GM19455 (cell line): ENCODE measurements around the gene RCAN2.

Experiments used
- ATAC-seq: cut with Tn5 transposase; IDR thresholded peaks from one replicate; pipeline ENCODE4 v1.9.1; 2021; ENCODE audit not compliant: unreplicated experiment

The RCAN2 gene

GRCh38 chr6:46491628-46492547 is 639 bp upstream of the RCAN2 start:
- ATAC-seq, result no peak

GRCh38 chr6:46490425-46491200 is 636 bp downstream of the RCAN2 start:
- no peak for ATAC-seq

GRCh38 chr6:46486181-46486580 is 5.1 kb downstream of the RCAN2 start:
- ATAC-seq, result no peak

GRCh38 chr6:46484081-46484820 is 7.0 kb downstream of the RCAN2 start:
- ATAC-seq, result no peak

- ATAC-seq, result no peak
Measured at GRCh38 chr6:46476301-46476700, 14.9 kb downstream of the RCAN2 start.

GRCh38 chr6:46473881-46474280 is 17.4 kb downstream of the RCAN2 start:
- ATAC-seq, result no peak

GRCh38 chr6:46472243-46472642 is 19.0 kb downstream of the RCAN2 start:
- no peak for ATAC-seq

GRCh38 chr6:46469021-46469420 is 22.2 kb downstream of the RCAN2 start:
- ATAC-seq, result no peak

GRCh38 chr6:46468403-46469010 is 22.7 kb downstream of the RCAN2 start:
- ATAC-seq, result no peak

GRCh38 chr6:46466570-46466969 is 24.7 kb downstream of the RCAN2 start:
- no peak for ATAC-seq

GRCh38 chr6:46465294-46466165 is 25.7 kb downstream of the RCAN2 start:
- ATAC-seq, result no peak

- ATAC-seq, result no peak
Measured at GRCh38 chr6:46456297-46456696, 35.0 kb downstream of the RCAN2 start.

GRCh38 chr6:46454691-46455090 is 36.6 kb downstream of the RCAN2 start:
- ATAC-seq, result no peak

GRCh38 chr6:46453741-46454316 is 37.4 kb downstream of the RCAN2 start:
- ATAC-seq, result no peak

GRCh38 chr6:46453216-46453615 is 38.0 kb downstream of the RCAN2 start:
- ATAC-seq, result no peak

GRCh38 chr6:46452312-46452917 is 38.8 kb downstream of the RCAN2 start:
- ATAC-seq, result no peak

- ATAC-seq, result no peak
Measured at GRCh38 chr6:46451343-46451742, 39.9 kb downstream of the RCAN2 start.

- no peak for ATAC-seq
Measured at GRCh38 chr6:46444772-46445454, 46.3 kb downstream of the RCAN2 start.

- ATAC-seq, result no peak
Measured at GRCh38 chr6:46443623-46444022, 47.6 kb downstream of the RCAN2 start.
